Activated CD4-positive, alpha-beta T cell treated with anti-CD3 and anti-CD28 coated beads, Interleukin-2, amount 10 ng/mL, durations not matched to agents 24 days and 14 days (primary cell): ENCODE results near the gene CNNM2. TPM values are rescaled to one million over a fixed set of nuclear protein-coding genes. Genes with fewer than 3 reads are reported as not detected.
"Not testable (repeated sequence)": the region's sequence is repeated elsewhere in the genome, so short reads cannot be mapped to it uniquely, and the experiment has no call there.

Experiments used
- DNase-seq: peaks from one replicate; pipeline ENCODE4 v3.0.0; 2022
- H3K27ac Mint-ChIP-seq: one replicate; pipeline ENCODE4 v1.8.0; 2022; ENCODE audit warnings: mild to moderate bottlenecking, mixed read lengths
- H3K27me3 Mint-ChIP-seq: one replicate; pipeline ENCODE4 v1.8.0; 2022; ENCODE audit warnings: mixed read lengths
- H3K36me3 Mint-ChIP-seq: one replicate; pipeline ENCODE4 v1.8.0; 2022; ENCODE audit warnings: low read depth, mild to moderate bottlenecking, mixed read lengths
- H3K4me1 Mint-ChIP-seq: one replicate; pipeline ENCODE4 v1.8.0; 2021; ENCODE audit warnings: mixed read lengths
- H3K4me3 Mint-ChIP-seq: one replicate; pipeline ENCODE4 v1.8.0; 2022; ENCODE audit warnings: mild to moderate bottlenecking, moderate library complexity, mixed read lengths
- H3K9me3 Mint-ChIP-seq: one replicate; pipeline ENCODE4 v1.8.0; 2021; ENCODE audit warnings: mixed read lengths
- intact Hi-C: fragments of 100-400 bp; cut with micrococcal nuclease; formaldehyde crosslinking; loops from one replicate; pipeline ENCODE4 v1.15.1; 2023
- total RNA-seq: library from RNA; stranded (reverse); gene quantifications from 2 replicates; pipeline ENCODE4 v1.2.3, GENCODE V29; 2022

The CNNM2 gene
- total RNA-seq, 1 donor from 2014 or later = 5.6 TPM

DNA sequence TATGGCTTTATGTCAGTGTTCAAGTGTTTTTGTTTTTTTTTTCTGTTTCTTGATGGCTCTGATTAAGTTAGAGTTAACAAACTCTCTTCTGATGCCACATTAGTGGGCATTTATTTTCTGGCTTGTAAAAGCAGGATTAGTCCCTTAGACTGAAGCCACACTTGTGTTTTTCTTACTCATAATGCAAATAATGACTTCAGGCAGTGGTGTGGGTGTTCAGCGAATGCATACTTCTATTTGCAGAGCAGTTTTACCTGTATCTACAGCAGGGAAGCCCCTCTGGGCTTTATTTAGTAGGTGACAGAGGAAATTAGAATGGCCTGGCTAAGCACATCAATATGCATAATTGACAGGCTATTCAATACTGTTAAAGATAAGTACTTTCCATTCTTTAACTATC lies 79.9 kb downstream of the CNNM2 start:
- intact Hi-C loops = no loop called here
- Mint-ChIP-seq H3K4me1 (peaks cover 6% of the 10 kb centered on the region), H3K4me3 (no peak overlapping the region), H3K27ac (no peak overlapping the region), H3K27me3 (peaks cover 2% of the 10 kb centered on the region), H3K36me3 (peaks cover 2% of the 10 kb centered on the region), H3K9me3 (peaks cover 3% of the 10 kb centered on the region)
- no peak for DNase-seq

DNA sequence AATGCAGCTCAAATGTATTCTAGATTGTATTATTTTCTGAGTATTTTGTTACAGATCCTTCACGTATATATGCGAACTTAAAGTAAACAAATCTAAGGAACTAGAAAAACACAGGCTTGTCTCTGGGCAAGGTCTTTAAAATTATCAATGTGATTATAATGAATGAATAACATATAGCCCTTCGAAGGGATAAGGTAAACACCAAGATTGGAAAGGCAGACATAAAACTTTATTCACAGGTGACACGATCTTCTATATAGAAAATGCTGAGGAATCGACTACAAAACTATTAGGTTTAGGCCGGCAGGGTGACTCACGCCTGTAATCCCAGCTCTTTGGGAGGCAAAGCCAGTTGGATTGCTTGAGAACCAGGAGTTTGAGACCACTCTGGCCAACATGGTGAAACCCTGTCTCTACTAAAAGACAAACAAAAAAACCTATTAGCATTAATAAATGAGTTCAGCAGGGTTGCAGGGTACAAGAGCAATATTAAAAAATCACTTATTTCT lies 80.4 kb downstream of the CNNM2 start:
- peaks cover 6% of the 10 kb centered on the region for H3K4me1 Mint-ChIP-seq
- no peak for DNase-seq
- no peak overlapping the region for H3K4me3 Mint-ChIP-seq
- H3K27ac Mint-ChIP-seq = no peak overlapping the region
- intact Hi-C loops = no loop called here
- H3K27me3 Mint-ChIP-seq = peaks cover 2% of the 10 kb centered on the region
- peaks cover 3% of the 10 kb centered on the region for H3K9me3 Mint-ChIP-seq
- peaks cover 2% of the 10 kb centered on the region for H3K36me3 Mint-ChIP-seq

DNA sequence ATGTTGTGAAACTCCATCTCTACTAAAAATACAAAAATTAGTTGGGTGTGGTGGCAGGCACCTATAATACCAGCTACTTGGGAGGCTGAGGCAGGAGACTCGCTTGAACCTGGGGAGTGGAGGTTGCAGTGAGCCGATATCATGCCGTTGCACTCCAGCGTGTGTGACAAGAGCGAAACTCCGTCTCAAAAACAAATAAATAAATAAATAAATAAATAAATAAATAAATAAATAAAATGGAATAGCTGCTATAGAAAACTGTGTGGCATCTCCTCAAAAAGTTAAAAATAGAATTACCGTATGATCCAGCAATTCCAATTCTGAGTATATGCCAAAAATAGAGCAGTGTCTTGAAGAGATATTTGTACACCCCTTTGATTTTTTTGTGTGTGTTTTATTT lies 82.0 kb downstream of the CNNM2 start:
- H3K36me3 Mint-ChIP-seq, H3K27ac Mint-ChIP-seq, H3K27me3 Mint-ChIP-seq, DNase-seq, H3K4me1 Mint-ChIP-seq, H3K4me3 Mint-ChIP-seq, H3K9me3 Mint-ChIP-seq, intact Hi-C loops: not testable (repeated sequence)

DNA sequence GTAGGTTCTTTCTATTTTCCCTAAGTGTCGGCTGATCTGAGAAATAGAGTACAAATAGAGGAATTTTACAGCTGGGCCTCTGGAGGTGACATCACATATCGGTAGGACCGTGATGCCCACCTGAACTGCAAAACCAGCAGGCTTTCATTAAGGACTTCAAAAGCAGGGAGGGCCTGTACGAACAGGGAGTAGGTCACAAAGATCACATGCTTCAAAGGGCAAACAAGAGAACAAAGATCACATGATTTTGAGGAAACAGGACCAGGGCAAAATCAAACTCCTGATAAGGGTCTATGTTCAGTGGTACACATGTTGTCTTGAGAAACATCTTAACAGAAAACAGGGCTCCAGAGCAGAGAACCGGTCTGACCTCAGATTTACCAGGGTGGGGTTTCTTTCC lies 88.9 kb downstream of the CNNM2 start:
- Mint-ChIP-seq H3K27ac (no peak overlapping the region), H3K36me3 (peaks cover 3% of the 10 kb centered on the region), H3K4me3 (no peak overlapping the region), H3K4me1 (no peaks in the 10 kb centered on the region), H3K27me3 (no peaks in the 10 kb centered on the region), H3K9me3 (peaks cover 4% of the 10 kb centered on the region)
- intact Hi-C loops = no loop called here
- DNase-seq = no peak

DNA sequence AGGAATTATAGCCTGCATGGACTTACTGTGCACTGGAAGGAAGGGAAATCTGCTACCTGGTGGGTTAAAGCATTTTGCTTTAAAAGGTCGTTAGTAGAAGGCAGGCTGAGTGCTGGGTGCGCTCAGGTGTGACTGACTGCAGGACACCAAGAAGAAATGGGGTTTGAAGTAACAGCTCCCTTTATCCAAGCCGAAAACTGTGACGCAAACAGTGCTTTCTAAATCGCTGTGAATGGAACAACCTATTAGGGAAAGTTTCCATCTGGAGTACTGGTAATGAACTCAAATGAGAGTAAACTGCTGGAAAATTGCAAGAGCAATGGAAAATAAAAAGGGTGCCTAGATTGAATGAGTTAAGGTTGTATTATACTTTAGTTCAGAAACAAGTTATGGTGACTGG lies 95.3 kb downstream of the CNNM2 start:
- no peak for DNase-seq
- H3K9me3 Mint-ChIP-seq = no peaks in the 10 kb centered on the region
- intact Hi-C loops = no loop called here
- H3K4me1 Mint-ChIP-seq = no peaks in the 10 kb centered on the region
- H3K27me3 Mint-ChIP-seq = no peaks in the 10 kb centered on the region
- no peak overlapping the region for H3K4me3 Mint-ChIP-seq
- no peaks in the 10 kb centered on the region for H3K36me3 Mint-ChIP-seq
- H3K27ac Mint-ChIP-seq = no peak overlapping the region

DNA sequence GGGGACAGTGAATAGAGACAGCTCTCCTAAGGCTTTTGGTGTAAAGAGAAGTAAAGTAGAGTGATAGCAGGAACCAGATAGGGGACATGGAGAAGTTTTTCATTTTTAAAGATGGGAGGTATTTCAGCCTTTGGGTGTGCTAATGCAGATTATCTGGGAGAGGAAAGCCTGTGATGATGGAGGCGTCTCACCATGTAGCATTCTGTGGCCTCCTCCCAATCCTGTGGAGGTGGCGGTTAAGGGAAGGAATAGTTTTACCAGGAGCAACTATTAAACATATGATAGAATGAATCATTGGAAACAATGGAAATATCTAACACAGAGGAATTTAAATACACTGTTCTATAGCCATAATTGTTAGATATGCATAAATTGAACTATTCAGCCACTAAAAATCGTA lies 101.3 kb downstream of the CNNM2 start:
- H3K9me3 Mint-ChIP-seq = no peaks in the 10 kb centered on the region
- DNase-seq = no peak
- no peak overlapping the region for H3K27ac Mint-ChIP-seq
- H3K27me3 Mint-ChIP-seq = peaks cover 2% of the 10 kb centered on the region
- intact Hi-C loops = no loop called here
- no peak overlapping the region for H3K4me3 Mint-ChIP-seq
- no peaks in the 10 kb centered on the region for H3K36me3 Mint-ChIP-seq
- no peaks in the 10 kb centered on the region for H3K4me1 Mint-ChIP-seq

DNA sequence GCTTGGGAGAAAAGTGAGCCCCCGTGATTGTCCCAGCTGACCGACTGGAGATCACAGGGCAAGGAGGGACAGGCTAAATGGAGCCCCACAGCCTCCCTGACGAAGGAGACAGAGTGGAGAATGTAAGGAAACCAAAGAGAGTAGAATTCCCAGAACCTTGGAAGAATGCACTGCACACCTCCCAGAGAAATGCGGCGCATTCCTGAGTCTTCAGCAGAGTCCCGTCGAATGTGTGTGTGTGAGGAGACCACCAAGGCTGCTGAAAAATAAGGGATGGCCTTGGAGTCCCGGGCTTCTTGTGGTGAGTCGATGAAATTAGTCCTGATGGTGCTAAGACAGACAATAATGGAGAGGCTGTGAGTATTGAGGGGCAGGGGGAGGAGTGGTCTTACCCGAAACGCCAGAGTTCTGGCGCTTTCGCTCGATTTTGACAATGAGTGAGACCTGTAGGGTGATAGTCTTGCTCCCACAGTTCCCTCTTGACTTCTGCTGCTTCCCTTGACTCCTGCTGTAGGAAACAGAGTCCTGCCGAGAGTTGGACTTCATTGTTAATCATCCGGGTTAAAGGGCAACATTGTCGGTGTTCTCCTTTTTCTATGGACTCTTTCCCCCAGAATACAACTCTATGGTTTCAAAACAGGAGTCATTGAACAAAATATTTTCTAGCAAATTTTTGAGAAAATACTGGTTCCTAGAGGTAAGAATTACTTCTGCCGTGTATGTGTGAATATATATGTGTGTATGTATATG lies 103.2 kb downstream of the CNNM2 start:
- intact Hi-C loops = no loop called here
- H3K9me3 Mint-ChIP-seq = no peaks in the 10 kb centered on the region
- no peak overlapping the region for H3K27ac Mint-ChIP-seq
- H3K4me1 Mint-ChIP-seq = no peaks in the 10 kb centered on the region
- no peaks in the 10 kb centered on the region for H3K36me3 Mint-ChIP-seq
- no peak for DNase-seq
- H3K27me3 Mint-ChIP-seq = peaks cover 2% of the 10 kb centered on the region
- H3K4me3 Mint-ChIP-seq = no peak overlapping the region

DNA sequence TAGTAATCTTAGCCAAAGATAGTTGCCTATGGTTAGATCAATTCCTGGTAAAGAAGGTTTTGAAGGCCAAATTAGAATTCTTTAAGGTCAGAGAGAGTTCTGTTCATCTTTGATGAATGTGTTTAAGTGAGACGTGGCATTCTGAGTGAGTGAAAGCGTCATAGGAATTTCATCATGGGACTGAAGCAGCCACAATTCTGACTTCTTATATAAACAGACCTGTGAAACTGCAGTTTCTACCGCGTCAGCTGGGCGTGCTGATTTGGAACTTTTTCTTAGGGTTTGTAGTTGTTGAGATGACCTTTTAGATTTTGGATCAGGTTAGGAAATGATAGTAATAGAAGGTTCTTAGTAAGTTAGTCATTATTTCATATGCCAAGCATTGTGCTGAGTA lies 103.8 kb downstream of the CNNM2 start:
- no peak for DNase-seq
- H3K27me3 Mint-ChIP-seq = peaks cover 2% of the 10 kb centered on the region
- H3K27ac Mint-ChIP-seq = no peak overlapping the region
- no peaks in the 10 kb centered on the region for H3K9me3 Mint-ChIP-seq
- no peaks in the 10 kb centered on the region for H3K36me3 Mint-ChIP-seq
- no peaks in the 10 kb centered on the region for H3K4me1 Mint-ChIP-seq
- H3K4me3 Mint-ChIP-seq = no peak overlapping the region
- intact Hi-C loops = no loop called here

DNA sequence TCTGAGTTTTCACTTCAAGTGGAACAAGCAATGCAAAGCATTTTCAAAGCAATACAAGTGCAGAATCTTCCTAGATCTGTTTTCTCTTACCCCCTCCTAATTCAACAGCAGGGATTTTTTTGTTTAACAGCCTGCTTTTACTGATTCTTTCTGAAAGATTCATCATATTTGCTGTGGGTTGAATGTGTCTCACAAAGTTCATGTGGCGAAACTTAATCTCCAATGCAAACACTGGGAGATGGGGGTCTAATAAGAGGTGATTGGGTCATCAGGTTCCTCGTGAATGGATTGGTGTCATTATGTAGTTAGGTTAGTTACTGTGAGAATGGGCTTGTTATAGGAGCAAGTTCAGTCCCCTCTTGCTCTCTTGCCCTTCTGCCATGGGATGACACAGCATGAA lies 107.6 kb downstream of the CNNM2 start:
- Mint-ChIP-seq H3K27ac (no peak overlapping the region), H3K36me3 (no peaks in the 10 kb centered on the region), H3K27me3 (no peaks in the 10 kb centered on the region), H3K4me3 (no peak overlapping the region), H3K4me1 (no peaks in the 10 kb centered on the region), H3K9me3 (no peaks in the 10 kb centered on the region)
- intact Hi-C loops = no loop called here
- no peak for DNase-seq

DNA sequence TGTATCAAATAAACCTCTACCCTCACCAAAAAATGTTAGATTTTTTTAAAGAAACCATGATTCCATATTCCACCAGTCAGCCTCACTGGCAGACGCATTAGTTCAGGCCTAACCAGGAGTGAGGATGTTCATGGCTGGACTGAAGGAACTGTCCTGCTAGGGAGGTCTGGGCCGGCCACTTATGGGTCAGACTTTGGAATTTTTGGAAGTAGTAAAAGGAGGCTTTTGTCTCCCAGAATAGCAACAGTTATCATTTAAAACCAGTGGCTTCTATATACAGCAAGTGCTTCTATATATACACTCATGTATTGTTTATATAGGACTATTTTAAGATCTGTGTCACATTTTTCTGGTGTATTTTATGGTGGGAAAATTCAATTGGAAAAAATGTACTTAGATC lies 120.5 kb downstream of the CNNM2 start:
- Mint-ChIP-seq H3K4me3 (no peak overlapping the region), H3K27ac (no peak overlapping the region), H3K27me3 (no peaks in the 10 kb centered on the region), H3K4me1 (no peaks in the 10 kb centered on the region), H3K36me3 (no peaks in the 10 kb centered on the region), H3K9me3 (no peaks in the 10 kb centered on the region)
- intact Hi-C loops = no loop called here
- DNase-seq = no peak

DNA sequence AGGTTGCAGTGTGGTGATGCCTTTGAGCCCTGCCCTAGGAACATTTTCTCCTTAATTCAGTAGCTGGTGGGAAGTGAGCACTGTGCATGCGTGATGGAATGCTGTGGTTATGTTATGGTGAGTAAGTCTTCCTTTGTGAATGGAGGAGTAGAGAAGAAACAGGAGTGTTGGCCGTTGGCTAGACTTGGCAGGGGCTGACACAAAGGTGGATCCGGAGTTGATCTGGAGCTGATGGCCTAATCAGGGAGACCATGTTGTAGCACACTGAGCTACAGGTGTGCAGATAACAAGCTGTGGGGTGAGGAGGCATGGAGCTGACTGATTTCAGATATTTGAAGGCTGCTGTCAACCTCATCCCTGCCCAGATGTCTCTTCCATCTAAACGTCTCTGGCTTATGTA lies 122.3 kb downstream of the CNNM2 start:
- intact Hi-C loops = no loop called here
- H3K36me3 Mint-ChIP-seq = no peaks in the 10 kb centered on the region

DNA sequence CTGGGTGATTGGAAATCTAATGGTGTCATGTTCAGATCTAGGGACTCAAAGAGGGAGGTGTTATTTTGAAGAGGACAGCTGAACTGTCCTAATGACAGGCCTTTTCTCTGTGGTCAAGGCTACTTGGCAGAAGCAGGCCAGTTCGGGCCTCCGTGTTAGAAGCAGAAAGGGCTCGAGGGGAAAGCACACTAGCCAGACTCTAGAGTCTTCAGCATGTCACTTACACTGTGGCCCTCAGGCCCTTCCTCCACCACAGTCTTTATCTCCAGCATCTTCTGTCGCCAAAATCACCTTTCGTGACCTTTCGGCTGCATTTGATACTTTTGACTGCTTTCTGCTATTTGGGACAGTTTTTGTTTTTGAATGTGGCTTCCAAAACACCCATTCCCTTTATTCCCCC lies 123.3 kb downstream of the CNNM2 start:
- H3K9me3 Mint-ChIP-seq = no peaks in the 10 kb centered on the region
- H3K36me3 Mint-ChIP-seq = no peaks in the 10 kb centered on the region
- intact Hi-C loops = no loop called here
- H3K4me3 Mint-ChIP-seq = no peak overlapping the region
- H3K4me1 Mint-ChIP-seq = no peaks in the 10 kb centered on the region
- no peak for DNase-seq
- H3K27ac Mint-ChIP-seq = no peak overlapping the region
- no peaks in the 10 kb centered on the region for H3K27me3 Mint-ChIP-seq

More for the DNA sequence above, 122.3 kb downstream of the CNNM2 start:
- H3K4me1 Mint-ChIP-seq = no peaks in the 10 kb centered on the region
- no peak overlapping the region for H3K27ac Mint-ChIP-seq
- no peak overlapping the region for H3K4me3 Mint-ChIP-seq
- DNase-seq = no peak
- no peaks in the 10 kb centered on the region for H3K9me3 Mint-ChIP-seq
- H3K27me3 Mint-ChIP-seq = no peaks in the 10 kb centered on the region

DNA sequence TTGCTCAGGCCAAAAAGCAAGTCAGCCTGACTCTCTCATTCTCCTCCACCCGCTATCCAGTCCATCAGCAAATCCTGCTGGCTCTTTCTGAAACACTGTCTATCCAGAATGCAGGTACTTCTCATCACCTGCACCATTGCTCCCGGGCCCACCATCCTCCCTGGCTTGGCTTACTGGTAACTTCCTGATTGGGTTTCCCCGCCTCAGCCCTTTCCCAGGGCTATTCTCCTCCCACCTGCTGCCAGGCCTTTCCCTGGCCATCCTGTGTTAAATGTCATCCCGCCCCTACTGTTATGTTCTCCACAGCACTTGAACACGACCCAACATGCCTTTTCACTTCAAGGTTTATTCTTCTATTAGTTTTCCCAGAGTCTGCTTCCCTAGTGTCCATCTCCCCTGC lies 124.0 kb downstream of the CNNM2 start:
- Mint-ChIP-seq H3K27me3 (no peaks in the 10 kb centered on the region), H3K9me3 (no peaks in the 10 kb centered on the region), H3K36me3 (no peaks in the 10 kb centered on the region), H3K27ac (no peak overlapping the region), H3K4me1 (no peaks in the 10 kb centered on the region), H3K4me3 (no peak overlapping the region)
- intact Hi-C loops = no loop called here
- no peak for DNase-seq

DNA sequence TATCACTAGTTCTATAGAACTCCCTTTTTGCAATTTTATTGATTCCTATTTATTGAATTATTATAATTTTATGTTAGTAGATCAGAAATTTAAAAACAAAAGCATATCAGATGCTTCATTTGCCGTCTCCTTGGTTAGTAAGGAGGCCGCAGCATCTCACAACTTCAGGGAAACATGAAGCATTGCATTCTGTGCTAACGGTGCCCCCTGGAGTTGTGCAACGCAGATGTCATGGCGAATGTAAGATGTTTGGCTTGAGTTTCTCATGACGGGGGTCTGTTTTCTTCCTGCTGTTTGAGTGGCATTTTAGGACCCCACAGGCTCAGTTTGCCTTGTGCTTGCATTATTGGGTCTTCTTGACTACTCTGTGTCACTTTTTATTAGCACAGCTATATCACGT lies 124.8 kb downstream of the CNNM2 start:
- H3K27me3 Mint-ChIP-seq = no peaks in the 10 kb centered on the region
- H3K4me3 Mint-ChIP-seq = no peak overlapping the region
- no peaks in the 10 kb centered on the region for H3K9me3 Mint-ChIP-seq
- H3K4me1 Mint-ChIP-seq = no peaks in the 10 kb centered on the region
- DNase-seq = no peak
- H3K36me3 Mint-ChIP-seq = no peaks in the 10 kb centered on the region
- H3K27ac Mint-ChIP-seq = no peak overlapping the region
- intact Hi-C loops = no loop called here

DNA sequence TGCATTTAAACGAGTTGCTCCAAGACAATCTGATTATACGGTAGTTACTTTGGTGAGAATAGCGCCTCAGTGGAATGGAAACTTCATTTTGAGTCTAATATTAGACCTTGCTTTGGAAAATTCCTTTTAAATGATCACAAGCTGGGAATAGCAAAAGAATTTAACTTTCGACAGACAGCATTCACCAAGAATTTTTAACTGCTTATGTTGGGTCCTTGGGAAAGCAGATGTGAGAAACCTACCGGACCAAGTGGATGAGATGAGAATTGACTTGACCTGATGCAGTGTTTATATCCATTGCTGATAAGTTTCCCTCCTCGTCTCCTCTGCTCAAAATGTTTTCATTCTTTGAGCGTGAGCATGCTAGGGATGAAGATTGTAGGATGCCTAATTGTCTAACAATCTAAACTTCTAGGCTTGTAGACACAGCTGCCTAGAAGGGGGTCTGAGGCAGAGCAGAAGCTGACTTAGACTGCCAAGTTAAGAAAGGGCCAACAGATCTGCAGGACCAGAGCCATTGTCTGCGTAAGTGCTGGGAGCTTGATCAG lies 126.9 kb downstream of the CNNM2 start:
- Mint-ChIP-seq H3K4me3 (no peak overlapping the region), H3K36me3 (no peaks in the 10 kb centered on the region), H3K4me1 (no peaks in the 10 kb centered on the region), H3K27me3 (no peaks in the 10 kb centered on the region), H3K27ac (no peak overlapping the region), H3K9me3 (no peaks in the 10 kb centered on the region)
- DNase-seq = no peak
- intact Hi-C loops = no loop called here
